GM18907 (cell line): Measurements from ENCODE around the gene RCC2.

ENCODE experiments used
- ATAC-seq: cut with Tn5 transposase; IDR thresholded peaks from one replicate; pipeline ENCODE4 v1.9.1; 2021; ENCODE audit warnings: mild to moderate bottlenecking, moderate library complexity; ENCODE audit not compliant: unreplicated experiment

The RCC2 gene

GRCh38 chr1:17381161-17381560 is 58.3 kb downstream of the RCC2 start:
- ATAC-seq: no peak

- ATAC-seq: no peak
Measured at GRCh38 chr1:17377325-17377953, 62.0 kb downstream of the RCC2 start.

GRCh38 chr1:17375651-17376050 is 63.8 kb downstream of the RCC2 start:
- ATAC-seq: no peak

- ATAC-seq: no peak
Measured at GRCh38 chr1:17372955-17373354, 66.5 kb downstream of the RCC2 start.

GRCh38 chr1:17371896-17372295 is 67.6 kb downstream of the RCC2 start, which contains the start of gene PADI6:
Gene PADI6, plus strand, starts transcription at chr1:17372196. Its CDS starts 50 bp downstream, at chr1:17372246.
- no peak for ATAC-seq

- ATAC-seq: no peak
Measured at GRCh38 chr1:17370618-17371017, 68.9 kb downstream of the RCC2 start.

GRCh38 chr1:17369466-17369865 is 70.0 kb downstream of the RCC2 start:
- ATAC-seq: no peak

GRCh38 chr1:17365293-17365692 is 74.2 kb downstream of the RCC2 start:
- no peak for ATAC-seq

GRCh38 chr1:17363771-17364170 is 75.7 kb downstream of the RCC2 start:
- ATAC-seq: no peak

GRCh38 chr1:17363351-17363750 is 76.1 kb downstream of the RCC2 start:
- no peak for ATAC-seq

- no peak for ATAC-seq
Measured at GRCh38 chr1:17361687-17362086, 77.8 kb downstream of the RCC2 start.

- ATAC-seq: no peak
Measured at GRCh38 chr1:17360272-17360956, 79.1 kb downstream of the RCC2 start.

- no peak for ATAC-seq
Measured at GRCh38 chr1:17359808-17360207, 79.7 kb downstream of the RCC2 start.

- ATAC-seq: no peak
Measured at GRCh38 chr1:17359031-17359430, 80.4 kb downstream of the RCC2 start.

- ATAC-seq: no peak
Measured at GRCh38 chr1:17358557-17358956, 80.9 kb downstream of the RCC2 start.
